GM19239 (cell line): ENCODE measurements around the gene PLCB1.

Experiments
- DNase-seq: peaks from one replicate; pipeline ENCODE4 v3.0.0; 2011; ENCODE audit warnings: low spot score; ENCODE audit not compliant: insufficient read length
- FAIRE-seq: peaks from 2 replicates; lab custom pipeline; 2011; peaks lifted over from hg19 to GRCh38; lab: Jason Lieb, UNC

The PLCB1 gene

GRCh38 chr20:8867038-8867740 lies 735.1 kb downstream of the PLCB1 start:
- DNase-seq (no peak), FAIRE-seq (no peak)

- no peak for FAIRE-seq
- no peak for DNase-seq
These were observed 738.6 kb downstream of the PLCB1 start for GRCh38 chr20:8870652-8871051.

GRCh38 chr20:8874437-8874836 lies 742.4 kb downstream of the PLCB1 start:
- FAIRE-seq (no peak), DNase-seq (no peak)

- FAIRE-seq (no peak), DNase-seq (no peak)
These were observed 743.5 kb downstream of the PLCB1 start for GRCh38 chr20:8875586-8875985.

GRCh38 chr20:8876366-8876765 lies 744.3 kb downstream of the PLCB1 start:
- FAIRE-seq (no peak), DNase-seq (no peak)

DNA sequence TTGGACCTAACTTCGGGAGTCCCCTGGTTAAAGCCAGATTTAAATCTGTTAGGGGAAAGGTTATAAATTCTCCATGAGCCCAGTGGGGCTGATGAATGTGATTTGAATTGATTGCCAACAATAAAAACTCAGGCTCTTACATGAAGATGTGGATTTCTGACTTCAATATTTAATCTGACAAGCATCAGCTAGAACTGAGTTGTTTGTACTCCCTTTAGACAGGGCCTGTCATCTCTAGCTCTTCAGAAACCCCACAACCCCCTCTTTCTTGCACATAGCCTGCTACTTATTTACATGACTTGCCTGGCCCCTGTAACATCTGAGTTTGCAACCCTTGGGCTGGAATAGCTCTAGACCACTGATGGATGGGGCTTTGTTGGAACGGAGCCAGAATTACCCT lies 745.2 kb downstream of the PLCB1 start:
- FAIRE-seq (no peak), DNase-seq (no peak)

DNA sequence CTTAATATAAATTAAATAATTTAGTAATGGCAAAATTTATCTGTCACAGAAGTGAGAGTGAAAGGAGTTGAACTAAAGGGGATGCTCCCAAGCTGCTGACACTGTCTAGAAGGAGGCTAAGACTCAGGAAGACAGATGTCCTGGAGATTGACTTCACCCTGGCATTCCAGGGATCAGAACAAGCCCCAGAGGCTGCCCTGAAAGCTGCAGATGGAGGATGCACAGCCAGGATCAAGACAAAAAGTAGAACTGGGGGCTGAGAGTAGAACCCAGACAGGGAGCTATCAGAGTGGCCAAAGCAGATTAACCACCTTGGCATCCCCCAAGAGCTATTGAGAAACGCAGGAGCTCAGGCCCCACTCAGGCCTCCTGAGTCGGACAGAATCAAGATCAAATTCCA lies 747.6 kb downstream of the PLCB1 start:
- FAIRE-seq = no peak
- no peak for DNase-seq

GRCh38 chr20:8880085-8880853 lies 748.2 kb downstream of the PLCB1 start:
- DNase-seq (no peak), FAIRE-seq (no peak)

- FAIRE-seq (no peak), DNase-seq (no peak)
These were observed 759.0 kb downstream of the PLCB1 start for GRCh38 chr20:8891039-8891438.

GRCh38 chr20:8895472-8895871 lies 763.4 kb downstream of the PLCB1 start:
- no peak for FAIRE-seq
- DNase-seq = no peak

- DNase-seq = no peak
- FAIRE-seq = no peak
These were observed 766.8 kb downstream of the PLCB1 start for GRCh38 chr20:8898823-8899222.

- DNase-seq (no peak), FAIRE-seq (no peak)
These were observed 769.4 kb downstream of the PLCB1 start for GRCh38 chr20:8901237-8902025.

DNA sequence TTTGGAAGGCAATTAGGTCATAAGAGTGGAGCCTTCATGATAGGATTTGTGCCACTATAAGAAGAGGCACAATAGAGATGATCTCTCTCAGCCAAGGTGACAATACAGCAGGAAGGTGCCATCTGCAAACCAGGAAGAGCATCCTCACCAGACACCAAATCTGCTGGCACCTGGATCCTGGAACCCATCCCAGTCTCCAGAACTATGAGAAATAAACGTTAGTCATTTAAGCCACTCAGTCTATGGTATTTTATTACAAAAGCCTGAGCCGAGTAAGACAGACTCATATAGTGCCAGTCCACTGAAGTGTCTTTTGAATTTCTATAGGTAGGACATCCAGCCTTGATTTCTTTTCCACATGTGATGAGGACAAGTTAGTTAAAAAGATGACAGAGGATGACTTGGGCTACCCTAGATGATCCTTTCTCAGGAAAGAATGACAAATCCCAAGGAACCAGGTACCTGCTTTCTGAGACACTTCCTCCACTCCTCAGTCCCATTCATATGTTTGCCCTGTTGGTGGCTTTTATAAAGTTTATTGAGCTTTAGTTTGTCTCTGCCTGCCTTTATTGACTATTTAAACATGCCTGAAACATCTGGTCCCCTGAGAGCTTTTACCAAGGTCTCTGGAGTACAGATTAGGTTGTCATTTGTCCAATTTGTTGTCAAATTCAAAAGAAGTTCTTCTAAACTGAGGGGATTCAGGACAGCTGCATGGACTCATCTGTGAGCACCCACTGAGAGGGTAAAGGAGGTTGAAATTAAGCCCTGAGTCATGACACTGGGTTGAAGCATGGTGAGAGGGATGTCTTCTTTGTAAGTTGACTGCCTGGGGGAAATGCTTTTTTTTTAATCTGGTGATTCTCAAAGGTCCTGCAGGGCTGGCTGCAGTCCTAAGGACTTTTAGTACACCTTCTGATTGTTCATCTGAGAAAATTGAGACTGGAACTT lies 771.9 kb downstream of the PLCB1 start:
- DNase-seq = no peak
- no peak for FAIRE-seq

DNA sequence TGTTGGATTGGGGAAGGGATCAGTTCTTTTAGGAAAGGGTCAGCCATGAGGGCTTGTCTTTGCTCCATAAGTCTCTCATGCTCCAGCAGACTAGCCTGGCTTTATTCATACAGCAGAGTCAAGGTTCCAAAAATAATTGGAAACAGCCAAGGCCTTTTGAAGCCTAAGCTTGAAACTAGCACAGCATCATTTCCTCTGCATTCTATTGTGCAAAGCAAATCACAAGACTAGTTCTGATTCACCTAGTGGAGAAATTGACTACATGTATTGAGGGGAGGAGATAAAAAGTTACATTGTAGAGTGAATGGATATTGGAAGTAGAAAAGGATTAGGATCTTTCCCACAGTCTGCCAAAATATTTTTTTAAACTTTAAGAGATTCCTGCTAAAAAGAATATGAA lies 777.5 kb downstream of the PLCB1 start:
- no peak for FAIRE-seq
- DNase-seq = no peak

- DNase-seq (no peak), FAIRE-seq (no peak)
These were observed 780.0 kb downstream of the PLCB1 start for GRCh38 chr20:8912096-8912495.

- DNase-seq = no peak
- no peak for FAIRE-seq
These were observed 780.7 kb downstream of the PLCB1 start for GRCh38 chr20:8912731-8913130.

DNA sequence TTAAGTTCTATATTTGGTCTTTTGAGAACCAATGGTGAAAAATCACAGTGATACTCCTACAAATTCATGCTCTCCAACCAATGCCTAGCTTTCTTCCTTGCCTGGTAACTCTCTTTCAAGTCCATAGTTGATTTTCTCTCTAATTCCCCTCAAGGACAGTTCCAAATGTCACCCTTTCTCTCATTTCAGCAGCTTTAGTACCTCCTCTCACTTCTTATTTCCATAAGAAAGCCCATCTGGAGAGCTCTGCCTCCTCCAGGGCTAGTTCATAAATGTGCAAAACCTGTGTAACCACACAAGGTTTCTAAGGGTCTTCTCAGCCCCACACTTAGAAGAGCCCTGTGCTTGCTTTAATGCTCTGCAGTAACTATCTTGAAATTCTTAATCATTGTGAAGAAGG lies 781.4 kb downstream of the PLCB1 start:
- DNase-seq = no peak
- no peak for FAIRE-seq

DNA sequence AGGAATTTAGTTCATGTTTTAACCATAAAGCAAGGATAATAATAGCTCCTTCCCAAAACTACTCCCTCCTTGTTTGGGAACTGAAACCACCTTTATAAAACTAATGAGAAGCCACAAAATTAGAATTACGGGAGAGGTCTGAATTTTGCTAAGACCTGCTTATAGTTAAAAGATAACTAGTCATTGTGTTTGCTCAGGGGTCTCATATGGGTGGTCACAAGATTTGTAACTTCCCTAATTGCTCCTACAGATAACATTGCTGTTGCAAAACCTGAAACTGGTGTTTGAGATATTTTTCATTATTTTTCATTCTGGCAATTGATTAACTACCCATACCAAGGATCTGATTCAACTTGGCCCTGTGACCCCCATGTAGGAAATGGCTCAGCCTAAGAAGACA lies 782.4 kb downstream of the PLCB1 start:
- DNase-seq (no peak), FAIRE-seq (no peak)

DNA sequence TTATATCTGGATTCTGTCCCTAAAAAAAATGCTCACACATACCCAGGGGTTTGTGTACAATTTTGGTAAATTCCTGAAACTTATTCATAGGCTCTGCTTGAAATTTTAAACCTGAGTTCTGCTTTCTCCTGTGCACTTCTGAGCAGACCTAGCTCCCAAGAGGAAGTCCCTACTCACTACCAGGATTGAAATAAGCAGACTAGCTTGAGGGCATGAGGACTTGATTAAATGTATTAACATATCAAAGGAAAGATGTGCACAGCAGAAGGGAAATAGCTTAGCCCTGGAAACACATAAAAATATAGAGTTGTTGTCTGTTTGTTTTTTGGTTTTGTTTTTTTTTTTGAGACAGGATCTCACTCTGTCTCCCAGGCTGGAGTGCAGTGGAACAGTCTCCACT lies 785.0 kb downstream of the PLCB1 start:
- FAIRE-seq (no peak), DNase-seq (no peak)

DNA sequence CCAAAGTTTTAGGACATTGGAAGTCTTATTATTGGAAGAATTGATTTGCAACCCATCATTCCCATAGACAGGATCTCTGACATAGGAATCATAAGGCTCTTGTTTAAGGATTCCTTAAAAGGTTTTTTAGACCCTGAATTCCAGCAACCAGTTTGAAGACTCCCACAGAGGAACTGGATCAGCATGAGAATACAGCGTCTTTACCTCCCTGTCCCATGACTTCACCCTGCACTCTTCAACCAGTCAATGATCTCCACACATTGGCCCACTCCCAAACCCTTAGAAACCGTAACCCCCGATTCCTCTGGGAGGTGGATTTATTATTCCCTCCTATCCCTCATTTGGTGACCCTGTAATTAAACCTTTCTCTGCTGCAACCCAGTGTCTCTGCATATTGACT lies 786.1 kb downstream of the PLCB1 start:
- DNase-seq (no peak), FAIRE-seq (no peak)
